Astrocyte (in vitro differentiated cells and primary cell): Measurements from ENCODE around the gene ZNF213. TPM values are rescaled to one million over a fixed set of nuclear protein-coding genes. Genes with fewer than 3 reads are reported as not detected.

Experiments used
- DNase-seq: peaks from one replicate; pipeline ENCODE4 v3.0.0-alpha.2; 2010; ENCODE audit warnings: low read depth
- FAIRE-seq: peaks from 2 replicates; lab custom pipeline; 2011; peaks lifted over from hg19 to GRCh38; lab: Jason Lieb, UNC
- H2AFZ ChIP-seq: 2 replicates; pipeline ENCODE4 v1.6.0; 2012; ENCODE audit warnings: low read depth, low read length, inconsistent platforms
- H3K27ac ChIP-seq: 2 replicates; pipeline ENCODE4 v1.5.1; 2011; ENCODE audit warnings: low read depth, low read length, inconsistent platforms
- H3K27me3 ChIP-seq: 2 replicates; pipeline ENCODE4 v1.6.0; 2011; ENCODE audit warnings: low read length, inconsistent platforms; ENCODE audit not compliant: insufficient read depth
- H3K36me3 ChIP-seq: 2 replicates; pipeline ENCODE4 v1.5.1; 2011; ENCODE audit warnings: low read length, inconsistent platforms; ENCODE audit not compliant: insufficient read depth
- H3K4me1 ChIP-seq: 2 replicates; pipeline ENCODE4 v1.5.1; 2011; ENCODE audit warnings: low read length, inconsistent platforms; ENCODE audit not compliant: insufficient read depth
- H3K4me2 ChIP-seq: 2 replicates; pipeline ENCODE4 v1.6.0; 2012; ENCODE audit warnings: low read length, inconsistent platforms
- H3K4me3 ChIP-seq: 2 replicates; pipeline ENCODE4 v1.5.1; 2011; ENCODE audit warnings: low read depth, mild to moderate bottlenecking, low read length, inconsistent platforms; ENCODE audit not compliant: insufficient read depth
- H3K79me2 ChIP-seq: 2 replicates; pipeline ENCODE4 v1.6.0; 2012; ENCODE audit warnings: mild to moderate bottlenecking, low read length, inconsistent platforms; ENCODE audit not compliant: insufficient read depth
- H3K9ac ChIP-seq: 2 replicates; pipeline ENCODE4 v1.6.0; 2012; ENCODE audit warnings: mild to moderate bottlenecking, low read length, inconsistent platforms
- H3K9me3 ChIP-seq: 2 replicates; pipeline ENCODE4 v1.5.1; 2012; ENCODE audit warnings: low read depth, mild to moderate bottlenecking, low read length, inconsistent platforms; ENCODE audit not compliant: insufficient read depth
- H4K20me1 ChIP-seq: 2 replicates; pipeline ENCODE4 v1.6.0; 2012; ENCODE audit warnings: low read length, inconsistent platforms; ENCODE audit not compliant: insufficient read depth
- H3K27ac Mint-ChIP-seq: one replicate; pipeline ENCODE4 v1.8.0; 2021; ENCODE audit warnings: mild to moderate bottlenecking, mixed read lengths; ENCODE audit not compliant: unreplicated experiment
- H3K27me3 Mint-ChIP-seq: one replicate; pipeline ENCODE4 v1.8.0; 2021; ENCODE audit warnings: low read depth, mixed read lengths; ENCODE audit not compliant: unreplicated experiment
- H3K36me3 Mint-ChIP-seq: one replicate; pipeline ENCODE4 v1.8.0; 2021; ENCODE audit warnings: low read depth, mixed read lengths; ENCODE audit not compliant: unreplicated experiment
- H3K4me1 Mint-ChIP-seq: one replicate; pipeline ENCODE4 v1.8.0; 2021; ENCODE audit warnings: low read depth, mixed read lengths; ENCODE audit not compliant: unreplicated experiment
- H3K4me3 Mint-ChIP-seq: one replicate; pipeline ENCODE4 v1.8.0; 2021; ENCODE audit warnings: mild to moderate bottlenecking, moderate library complexity, mixed read lengths; ENCODE audit not compliant: unreplicated experiment
- H3K9me3 Mint-ChIP-seq: one replicate; pipeline ENCODE4 v1.8.0; 2021; ENCODE audit warnings: mild to moderate bottlenecking, mixed read lengths; ENCODE audit not compliant: unreplicated experiment
- CTCF ChIP-seq: IDR thresholded peaks from 2 replicates; pipeline ENCODE4 v1.5.1; 2011; ENCODE audit warnings: low read depth, mild to moderate bottlenecking, inconsistent platforms, low read length, moderate library complexity; ENCODE audit not compliant: insufficient read depth
- EZH2 ChIP-seq: IDR thresholded peaks from 2 replicates; pipeline ENCODE4 v1.6.1; 2012; ENCODE audit warnings: mild to moderate bottlenecking, low read length, inconsistent platforms; ENCODE audit not compliant: insufficient read depth
- total RNA-seq: library from RNA; stranded (reverse); gene quantifications from 2 replicates; pipeline ENCODE4 v1.2.1, GENCODE V29; 2021

ZNF213 gene
- total RNA-seq, 1 donor from 2014 or later = 12.0 TPM

GRCh38 chr16:3186946-3187690 lies 52.3 kb downstream of the ZNF213 start:
- no peak overlapping the region for H3K27ac ChIP-seq
- Mint-ChIP-seq H3K36me3 (no peaks in the 10 kb centered on the region), H3K27ac (peak overlapping the region; percentile 68), H3K4me1 (no peaks in the 10 kb centered on the region), H3K9me3 (peaks cover 5% of the 10 kb centered on the region), H3K4me3 (peak overlapping the region; percentile 91), H3K27me3 (peaks cover 23% of the 10 kb centered on the region)
- peaks cover 3% of the 10 kb centered on the region for H4K20me1 ChIP-seq
- no peaks in the 10 kb centered on the region for H3K36me3 ChIP-seq
- H3K79me2 ChIP-seq = no peaks in the 10 kb centered on the region
- H3K4me1 ChIP-seq = peaks cover 21% of the 10 kb centered on the region
- no peaks in the 10 kb centered on the region for H3K9me3 ChIP-seq
- no peak overlapping the region for H2AFZ ChIP-seq
- FAIRE-seq (no peak), DNase-seq (no peak)
- peaks cover 11% of the 10 kb centered on the region for H3K27me3 ChIP-seq
- no peak overlapping the region for H3K4me3 ChIP-seq
- no peak overlapping the region for H3K9ac ChIP-seq
- peak overlapping the region; percentile 88 for H3K4me2 ChIP-seq
- TF ChIP-seq EZH2 (no peak), CTCF (no peak)

GRCh38 chr16:3187798-3188674 lies 53.2 kb downstream of the ZNF213 start, which contains the start of gene OR1F1:
OR1F1 (plus strand) TSS chr16:3188204.
- peak; percentile 62 for DNase-seq
- H3K27me3 Mint-ChIP-seq = peaks cover 18% of the 10 kb centered on the region
- no peaks in the 10 kb centered on the region for H3K4me1 Mint-ChIP-seq

More at GRCh38 chr16:3187798-3188674, 53.2 kb downstream of the ZNF213 start, which contains the start of gene OR1F1:
- Histone ChIP-seq H4K20me1 (no peaks in the 10 kb centered on the region), H3K4me2 (peak within 1 kb of the TSS; percentile 88), H3K9ac (peak within 1 kb of the TSS; percentile 68), H3K79me2 (no peaks in the 10 kb centered on the region), H3K27ac (no peak within 1 kb of the TSS), H3K4me1 (peaks cover 18% of the 10 kb centered on the region), H2AFZ (peak within 1 kb of the TSS; percentile 100), H3K27me3 (peaks cover 10% of the 10 kb centered on the region), H3K36me3 (no peaks in the 10 kb centered on the region), H3K9me3 (no peaks in the 10 kb centered on the region), H3K4me3 (peak within 1 kb of the TSS; percentile 74)
- peak within 1 kb of the TSS; percentile 90 for H3K27ac Mint-ChIP-seq
- H3K9me3 Mint-ChIP-seq = peaks cover 5% of the 10 kb centered on the region
- no peaks in the 10 kb centered on the region for H3K36me3 Mint-ChIP-seq
- TF ChIP-seq EZH2 (no peak), CTCF (no peak)
- H3K4me3 Mint-ChIP-seq = peak within 1 kb of the TSS; percentile 91
- no peak for FAIRE-seq
